Fibroblast of the aortic adventitia (primary cell): ENCODE data around the gene MUC2. TPM values are rescaled to one million over a fixed set of nuclear protein-coding genes. Genes with fewer than 3 reads are reported as not detected.

Experiments used
- DNase-seq: peaks from one replicate; pipeline ENCODE4 v3.0.0-alpha.2; 2010; ENCODE audit warnings: low read depth
- H3K4me3 ChIP-seq: 2 replicates; pipeline ENCODE4 v1.5.1; 2011; ENCODE audit warnings: low read depth, mild to moderate bottlenecking, control low read depth, low read length, moderate library complexity
- total RNA-seq: library from RNA; depleted of rRNA; stranded (reverse); fragments of >200 nt; gene quantifications from 2 replicates; pipeline ENCODE4 v1.2.3, GENCODE V29; 2012; ENCODE audit warnings: low replicate concordance
- TF ChIP-seq, protein P1 (sequence below): IDR thresholded peaks from 2 replicates; pipeline ENCODE4 v1.5.1; 2011; ENCODE audit warnings: mild to moderate bottlenecking, low read length, control low read depth, inconsistent platforms; ENCODE audit not compliant: insufficient read depth

MUC2 gene
- total RNA-seq, 1 donor, result not detected

DNA sequence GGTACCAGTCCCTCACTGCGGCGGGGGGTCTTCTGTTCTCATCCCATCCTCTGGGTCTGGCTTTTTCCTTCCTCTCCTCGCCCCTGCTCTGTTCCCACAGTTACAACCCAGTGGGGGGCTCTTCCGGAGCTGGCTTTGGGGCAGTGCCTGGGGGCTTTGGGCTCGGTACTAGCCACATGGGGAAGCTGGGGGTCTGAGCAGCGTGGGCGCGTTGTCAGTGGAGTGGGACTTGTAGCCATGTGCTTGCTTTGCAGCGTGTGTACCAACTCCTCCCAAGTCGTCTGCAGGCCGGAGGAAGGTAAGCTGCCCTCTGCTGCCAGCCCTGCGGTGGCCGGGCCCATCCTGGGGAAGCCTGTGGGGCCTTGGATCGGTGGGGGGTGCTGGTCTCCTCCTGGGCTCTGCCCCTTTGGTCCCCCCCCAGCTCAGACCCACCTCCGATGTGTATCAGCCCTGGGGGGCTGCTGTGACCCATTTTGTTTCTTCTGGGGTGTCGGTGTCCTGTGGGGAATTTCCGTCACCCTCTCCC, 17.5 kb downstream of the MUC2 start:
- DNase-seq, result no peak
- H3K4me3 ChIP-seq, result no peak overlapping the region
- TF ChIP-seq, protein P1, sequence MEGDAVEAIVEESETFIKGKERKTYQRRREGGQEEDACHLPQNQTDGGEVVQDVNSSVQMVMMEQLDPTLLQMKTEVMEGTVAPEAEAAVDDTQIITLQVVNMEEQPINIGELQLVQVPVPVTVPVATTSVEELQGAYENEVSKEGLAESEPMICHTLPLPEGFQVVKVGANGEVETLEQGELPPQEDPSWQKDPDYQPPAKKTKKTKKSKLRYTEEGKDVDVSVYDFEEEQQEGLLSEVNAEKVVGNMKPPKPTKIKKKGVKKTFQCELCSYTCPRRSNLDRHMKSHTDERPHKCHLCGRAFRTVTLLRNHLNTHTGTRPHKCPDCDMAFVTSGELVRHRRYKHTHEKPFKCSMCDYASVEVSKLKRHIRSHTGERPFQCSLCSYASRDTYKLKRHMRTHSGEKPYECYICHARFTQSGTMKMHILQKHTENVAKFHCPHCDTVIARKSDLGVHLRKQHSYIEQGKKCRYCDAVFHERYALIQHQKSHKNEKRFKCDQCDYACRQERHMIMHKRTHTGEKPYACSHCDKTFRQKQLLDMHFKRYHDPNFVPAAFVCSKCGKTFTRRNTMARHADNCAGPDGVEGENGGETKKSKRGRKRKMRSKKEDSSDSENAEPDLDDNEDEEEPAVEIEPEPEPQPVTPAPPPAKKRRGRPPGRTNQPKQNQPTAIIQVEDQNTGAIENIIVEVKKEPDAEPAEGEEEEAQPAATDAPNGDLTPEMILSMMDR, result no peak

DNA sequence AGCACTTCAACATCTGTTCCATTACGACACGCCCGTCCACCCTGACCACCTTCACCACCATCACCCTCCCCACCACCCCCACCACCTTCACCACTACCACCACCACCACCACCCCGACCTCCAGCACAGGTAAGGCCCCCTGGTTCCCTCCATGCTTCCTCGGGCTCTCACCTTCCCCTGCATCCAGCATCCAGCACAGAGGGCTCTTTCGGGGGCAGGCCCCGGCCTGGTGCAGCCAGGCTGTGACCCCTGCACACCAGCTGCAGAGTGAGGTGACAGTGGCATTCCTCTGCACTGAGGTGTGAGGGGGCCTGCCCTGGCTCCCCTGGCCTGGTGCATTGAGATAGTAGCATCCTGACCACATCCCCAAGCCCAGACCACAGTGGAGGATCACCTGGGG, 18.2 kb downstream of the MUC2 start:
- TF ChIP-seq, protein P1, result no peak
- DNase-seq, result no peak
- H3K4me3 ChIP-seq, result no peak overlapping the region

DNA sequence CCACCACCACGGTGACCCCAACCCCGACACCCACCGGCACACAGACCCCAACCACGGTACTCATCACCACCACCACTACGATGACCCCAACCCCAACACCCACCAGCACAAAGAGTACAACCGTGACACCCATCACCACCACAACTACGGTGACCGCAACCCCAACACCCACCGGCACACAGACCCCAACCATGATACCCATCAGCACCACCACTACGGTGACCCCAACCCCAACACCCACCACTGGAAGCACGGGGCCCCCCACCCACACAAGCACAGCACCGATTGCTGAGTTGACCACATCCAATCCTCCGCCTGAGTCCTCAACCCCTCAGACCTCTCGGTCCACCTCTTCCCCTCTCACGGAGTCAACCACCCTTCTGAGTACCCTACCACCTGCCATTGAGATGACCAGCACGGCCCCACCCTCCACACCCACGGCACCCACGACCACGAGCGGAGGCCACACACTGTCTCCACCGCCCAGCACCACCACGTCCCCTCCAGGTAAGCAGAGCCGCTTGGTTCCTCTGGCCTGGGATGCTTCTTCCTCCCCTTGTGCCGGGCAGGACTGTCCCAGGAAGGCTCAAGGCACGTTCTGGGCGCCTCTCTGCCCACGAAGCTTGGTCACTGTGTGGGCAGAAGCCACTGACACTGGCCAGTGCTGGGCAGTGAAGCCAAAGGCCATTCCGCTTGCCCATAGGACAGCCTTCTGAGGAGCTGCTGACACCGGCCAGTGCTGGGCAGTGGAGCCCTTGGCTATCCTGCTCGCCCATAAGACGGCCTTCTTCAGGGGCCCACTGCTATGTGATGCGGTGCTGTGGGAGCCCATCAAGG, 25.1 kb downstream of the MUC2 start:
- TF ChIP-seq, protein P1, result no peak
- no peak overlapping the region for H3K4me3 ChIP-seq
- DNase-seq, result no peak

DNA sequence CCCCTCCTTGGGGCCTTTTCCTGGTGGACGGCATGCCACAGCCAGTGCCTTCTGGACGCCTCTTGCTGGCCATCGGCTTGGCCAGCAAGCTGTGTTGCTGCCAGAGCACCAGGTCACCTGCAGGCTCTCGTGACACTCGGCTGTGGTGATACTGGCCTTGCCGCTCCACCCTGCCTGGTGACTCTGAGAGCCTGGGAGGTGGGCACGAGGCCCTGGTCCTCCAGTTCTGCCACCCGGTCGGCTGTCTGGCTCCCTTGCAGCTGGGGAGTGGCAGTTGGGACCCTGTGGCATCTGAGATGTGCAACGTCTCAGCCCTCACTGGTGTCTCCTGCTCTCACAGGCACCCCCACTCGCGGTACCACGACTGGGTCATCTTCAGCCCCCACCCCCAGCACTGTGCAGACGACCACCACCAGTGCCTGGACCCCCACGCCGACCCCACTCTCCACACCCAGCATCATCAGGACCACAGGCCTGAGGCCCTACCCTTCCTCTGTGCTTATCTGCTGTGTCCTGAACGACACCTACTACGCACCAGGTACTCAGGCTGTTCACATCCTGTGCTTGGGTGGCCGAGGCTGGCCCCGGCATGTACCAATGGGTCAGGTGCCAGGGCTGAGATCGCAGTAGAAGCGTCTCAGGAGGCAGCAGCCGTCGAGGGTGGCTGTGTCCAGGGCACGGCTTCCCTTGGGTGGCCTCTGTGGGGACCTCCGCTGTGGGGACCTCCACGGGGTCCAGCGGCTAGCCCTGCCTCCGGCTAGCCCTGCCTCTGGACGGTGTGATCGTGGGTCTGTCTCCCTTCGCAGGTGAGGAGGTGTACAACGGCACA, 26.0 kb downstream of the MUC2 start:
- TF ChIP-seq, protein P1, result no peak
- DNase-seq, result no peak
- no peak overlapping the region for H3K4me3 ChIP-seq

DNA sequence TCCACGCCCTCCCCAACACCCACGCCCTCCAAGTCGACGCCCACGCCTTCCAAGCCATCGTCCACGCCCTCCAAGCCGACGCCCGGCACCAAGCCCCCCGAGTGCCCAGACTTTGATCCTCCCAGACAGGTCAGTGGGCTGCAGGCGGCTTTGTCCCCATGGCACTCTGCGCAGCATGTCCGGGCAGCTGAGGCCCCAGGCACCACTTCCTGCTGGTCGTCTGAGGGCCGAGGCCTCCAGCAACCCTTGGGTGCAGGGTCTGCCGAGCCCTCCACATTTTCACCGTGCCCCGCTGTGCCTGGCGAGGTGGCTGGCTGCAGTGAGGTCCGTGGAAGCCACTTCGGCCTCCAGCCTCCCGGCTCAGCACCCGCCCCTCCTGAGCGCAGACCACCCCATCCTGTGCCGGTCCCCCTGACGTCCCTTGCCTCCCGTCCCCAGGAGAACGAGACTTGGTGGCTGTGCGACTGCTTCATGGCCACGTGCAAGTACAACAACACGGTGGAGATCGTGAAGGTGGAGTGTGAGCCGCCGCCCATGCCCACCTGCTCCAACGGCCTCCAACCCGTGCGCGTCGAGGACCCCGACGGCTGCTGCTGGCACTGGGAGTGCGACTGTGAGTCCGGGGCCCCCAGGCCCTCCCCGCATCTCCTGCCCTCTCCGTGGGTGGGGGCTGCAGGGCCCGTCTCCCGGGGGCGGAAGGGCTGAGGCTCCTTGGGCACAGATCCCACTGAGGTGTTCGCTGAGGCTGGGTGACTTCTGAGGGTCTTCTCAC, 26.8 kb downstream of the MUC2 start:
- no peak for DNase-seq

More for the DNA sequence above, 26.8 kb downstream of the MUC2 start:
- H3K4me3 ChIP-seq, result no peak overlapping the region
- TF ChIP-seq, protein P1, result no peak
